GM12872 (cell line): ENCODE results near the gene MSRB3.

Experiments
- TF ChIP-seq, protein P1 (sequence below): IDR thresholded peaks from 3 replicates; pipeline ENCODE4 v1.5.1; 2011; ENCODE audit warnings: low read depth, mild to moderate bottlenecking, low read length, moderate library complexity; ENCODE audit not compliant: insufficient read depth

Gene MSRB3

GRCh38 chr12:65339161-65339560 lies 60.7 kb downstream of the MSRB3 start:
- TF ChIP-seq, protein P1, sequence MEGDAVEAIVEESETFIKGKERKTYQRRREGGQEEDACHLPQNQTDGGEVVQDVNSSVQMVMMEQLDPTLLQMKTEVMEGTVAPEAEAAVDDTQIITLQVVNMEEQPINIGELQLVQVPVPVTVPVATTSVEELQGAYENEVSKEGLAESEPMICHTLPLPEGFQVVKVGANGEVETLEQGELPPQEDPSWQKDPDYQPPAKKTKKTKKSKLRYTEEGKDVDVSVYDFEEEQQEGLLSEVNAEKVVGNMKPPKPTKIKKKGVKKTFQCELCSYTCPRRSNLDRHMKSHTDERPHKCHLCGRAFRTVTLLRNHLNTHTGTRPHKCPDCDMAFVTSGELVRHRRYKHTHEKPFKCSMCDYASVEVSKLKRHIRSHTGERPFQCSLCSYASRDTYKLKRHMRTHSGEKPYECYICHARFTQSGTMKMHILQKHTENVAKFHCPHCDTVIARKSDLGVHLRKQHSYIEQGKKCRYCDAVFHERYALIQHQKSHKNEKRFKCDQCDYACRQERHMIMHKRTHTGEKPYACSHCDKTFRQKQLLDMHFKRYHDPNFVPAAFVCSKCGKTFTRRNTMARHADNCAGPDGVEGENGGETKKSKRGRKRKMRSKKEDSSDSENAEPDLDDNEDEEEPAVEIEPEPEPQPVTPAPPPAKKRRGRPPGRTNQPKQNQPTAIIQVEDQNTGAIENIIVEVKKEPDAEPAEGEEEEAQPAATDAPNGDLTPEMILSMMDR = no peak

- TF ChIP-seq, protein P1 = no peak
Measured at GRCh38 chr12:65343230-65343629, 64.7 kb downstream of the MSRB3 start.

- TF ChIP-seq, protein P1 = no peak
Measured at GRCh38 chr12:65343801-65344200, 65.3 kb downstream of the MSRB3 start.

GRCh38 chr12:65355461-65355860 lies 77.0 kb downstream of the MSRB3 start:
- TF ChIP-seq, protein P1 = no peak

DNA sequence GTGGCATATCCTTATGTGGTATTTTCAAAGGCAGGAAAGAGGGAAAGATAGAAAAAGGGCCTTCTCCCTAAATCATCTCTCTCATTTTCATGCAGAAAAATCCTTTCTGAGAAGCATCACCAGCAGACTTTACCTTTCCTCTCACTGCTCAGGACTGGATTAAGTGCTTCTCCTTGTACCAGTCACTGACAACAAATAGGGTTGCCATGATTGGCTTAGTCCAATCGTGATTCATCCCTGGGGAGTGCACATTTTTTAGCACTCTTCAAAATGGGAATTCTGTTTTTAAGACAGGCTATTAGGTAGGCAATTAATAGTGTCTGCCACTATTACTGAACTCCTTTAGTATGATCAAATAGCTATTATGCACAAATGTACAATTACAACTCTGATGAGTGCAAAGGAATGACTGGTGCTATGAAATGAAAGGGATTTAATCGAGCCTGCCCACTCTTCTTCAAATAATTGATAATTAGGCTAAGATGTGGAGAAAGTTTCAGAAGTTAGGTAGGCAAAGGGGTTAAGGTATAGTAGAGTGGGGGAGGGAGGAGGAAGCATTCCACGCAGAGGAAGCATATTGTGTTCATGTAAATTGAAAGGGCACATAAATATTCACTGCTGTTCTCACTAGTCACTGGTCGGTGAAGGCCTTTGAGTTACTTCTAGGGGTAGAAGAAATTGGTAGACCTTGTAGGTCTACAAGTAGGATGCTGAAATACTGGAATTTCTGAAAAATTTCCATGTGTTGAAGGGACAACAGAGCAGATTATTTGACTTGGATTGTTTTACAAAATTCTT lies 84.0 kb downstream of the MSRB3 start:
- TF ChIP-seq, protein P1 = no peak

- TF ChIP-seq, protein P1 = no peak
Measured at GRCh38 chr12:65364046-65364445, 85.6 kb downstream of the MSRB3 start.

DNA sequence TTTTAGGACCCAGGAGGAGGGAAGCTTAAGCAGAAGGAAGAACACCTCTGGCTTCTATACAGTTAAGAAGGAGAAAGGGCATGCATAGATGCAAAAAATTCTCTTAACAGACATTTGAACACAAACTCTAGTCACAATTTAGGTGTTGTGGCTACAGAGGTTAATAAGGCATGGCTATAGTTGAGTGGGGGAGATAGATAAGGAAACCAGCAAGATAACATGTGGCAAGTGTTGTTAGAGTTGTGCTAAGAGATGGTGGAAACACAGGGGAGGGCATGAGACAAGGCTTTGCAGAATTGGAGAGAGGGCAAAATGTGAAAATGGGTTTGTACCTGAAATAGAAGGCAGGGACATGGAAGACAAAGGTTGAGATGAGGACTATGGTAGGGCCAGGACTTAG lies 88.9 kb downstream of the MSRB3 start:
- TF ChIP-seq, protein P1 = no peak

- TF ChIP-seq, protein P1 = no peak
Measured at GRCh38 chr12:65368055-65368454, 89.6 kb downstream of the MSRB3 start.
